Testis (tissue), 2 donors: ENCODE data around the gene DDAH2.

ENCODE experiments used
- CTCF ChIP-seq, 3 experiments: fragments of 450-650 bp in 2 of 3; fragments of 200-600 bp in 1 of 3; sonication (generic) in 1 of 3; IDR thresholded peaks; one replicate each; pipeline ENCODE4 v1.5.1; 2016 to 2019; ENCODE audit warnings: antibody characterized with exemption in 3 of 3, mild to moderate bottlenecking in 2 of 3, moderate library complexity in 1 of 3
- POLR2A ChIP-seq: fragments of 450-650 bp; IDR thresholded peaks from one replicate; pipeline ENCODE4 v1.6.1; 2017; ENCODE audit warnings: antibody characterized with exemption, mild to moderate bottlenecking, moderate library complexity

GRCh38 chr6:31775633-31776484, 46.8 kb upstream of the DDAH2 start:
- TF ChIP-seq CTCF (IDR thresholded peaks at IDR 0.05) = no peak
- TF ChIP-seq POLR2A = no peak
